ENCODE measurements around the gene MYLK4.

Gene MYLK4

DNA sequence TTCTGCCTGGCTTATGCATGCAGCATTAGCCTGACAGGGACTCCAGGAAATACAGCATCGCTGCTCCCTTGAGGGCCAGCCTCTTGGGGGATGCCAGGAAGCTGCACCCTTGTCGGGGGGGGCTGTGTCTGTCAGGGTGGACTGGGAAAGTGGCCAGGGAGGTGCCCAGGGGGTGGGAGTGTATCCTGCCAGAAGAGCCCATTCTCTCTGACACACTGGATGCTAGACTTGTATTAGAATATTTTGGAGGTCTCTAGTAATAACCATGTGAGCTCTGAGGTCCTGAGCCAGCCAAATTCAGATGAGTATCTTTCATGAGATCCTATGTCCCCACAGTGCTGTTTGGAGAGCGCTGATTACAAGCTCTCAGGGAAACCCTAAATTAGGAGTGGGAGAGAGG, 89.1 kb downstream of the MYLK4 start:
- TF ChIP-seq, protein P1, sequence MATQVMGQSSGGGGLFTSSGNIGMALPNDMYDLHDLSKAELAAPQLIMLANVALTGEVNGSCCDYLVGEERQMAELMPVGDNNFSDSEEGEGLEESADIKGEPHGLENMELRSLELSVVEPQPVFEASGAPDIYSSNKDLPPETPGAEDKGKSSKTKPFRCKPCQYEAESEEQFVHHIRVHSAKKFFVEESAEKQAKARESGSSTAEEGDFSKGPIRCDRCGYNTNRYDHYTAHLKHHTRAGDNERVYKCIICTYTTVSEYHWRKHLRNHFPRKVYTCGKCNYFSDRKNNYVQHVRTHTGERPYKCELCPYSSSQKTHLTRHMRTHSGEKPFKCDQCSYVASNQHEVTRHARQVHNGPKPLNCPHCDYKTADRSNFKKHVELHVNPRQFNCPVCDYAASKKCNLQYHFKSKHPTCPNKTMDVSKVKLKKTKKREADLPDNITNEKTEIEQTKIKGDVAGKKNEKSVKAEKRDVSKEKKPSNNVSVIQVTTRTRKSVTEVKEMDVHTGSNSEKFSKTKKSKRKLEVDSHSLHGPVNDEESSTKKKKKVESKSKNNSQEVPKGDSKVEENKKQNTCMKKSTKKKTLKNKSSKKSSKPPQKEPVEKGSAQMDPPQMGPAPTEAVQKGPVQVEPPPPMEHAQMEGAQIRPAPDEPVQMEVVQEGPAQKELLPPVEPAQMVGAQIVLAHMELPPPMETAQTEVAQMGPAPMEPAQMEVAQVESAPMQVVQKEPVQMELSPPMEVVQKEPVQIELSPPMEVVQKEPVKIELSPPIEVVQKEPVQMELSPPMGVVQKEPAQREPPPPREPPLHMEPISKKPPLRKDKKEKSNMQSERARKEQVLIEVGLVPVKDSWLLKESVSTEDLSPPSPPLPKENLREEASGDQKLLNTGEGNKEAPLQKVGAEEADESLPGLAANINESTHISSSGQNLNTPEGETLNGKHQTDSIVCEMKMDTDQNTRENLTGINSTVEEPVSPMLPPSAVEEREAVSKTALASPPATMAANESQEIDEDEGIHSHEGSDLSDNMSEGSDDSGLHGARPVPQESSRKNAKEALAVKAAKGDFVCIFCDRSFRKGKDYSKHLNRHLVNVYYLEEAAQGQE (IDR thresholded peaks at IDR 0.05; ENCODE audit: insufficient read depth in 1 of 2, low read depth in 2 of 2, low read length in 2 of 2), result no peak
- no peak for TF ChIP-seq POLR2AphosphoS5 (IDR thresholded peaks at IDR 0.05; ENCODE audit: low read depth, low read length)

DNA sequence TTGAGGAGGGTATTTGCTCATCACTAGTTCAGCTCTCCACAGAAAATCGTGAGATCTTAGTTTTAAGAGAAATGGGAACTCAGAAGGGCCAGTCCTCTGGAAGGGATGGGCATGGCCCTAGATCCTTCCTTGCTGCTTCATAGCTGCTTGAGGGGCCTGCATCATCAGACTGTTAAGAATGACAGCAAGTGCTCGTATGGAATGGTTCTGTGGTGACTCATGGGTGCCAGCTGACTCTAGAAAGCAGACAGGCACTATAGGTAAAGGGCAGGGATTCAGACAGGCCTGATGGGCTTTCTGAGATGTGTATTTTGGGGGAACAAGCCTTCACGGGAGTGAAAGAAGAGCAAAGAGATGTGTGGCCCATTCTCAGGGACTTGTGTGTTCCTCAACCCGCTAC, 90.8 kb downstream of the MYLK4 start:
- TF ChIP-seq SIN3A (IDR thresholded peaks at IDR 0.05; ENCODE audit: borderline replicate concordance, insufficient read depth, low read length) (no peak), POLR2AphosphoS5 (IDR thresholded peaks at IDR 0.05; ENCODE audit: low read depth, low read length) (no peak), TAF1 (IDR thresholded peaks at IDR 0.05; ENCODE audit: borderline replicate concordance, insufficient read depth, low read length) (no peak), FOXP2 (optimal IDR thresholded peaks at IDR 0.05; ENCODE audit: borderline replicate concordance, extremely low read depth, extremely low read length, insufficient read depth) (no peak)
- TF ChIP-seq, protein P1 (IDR thresholded peaks at IDR 0.05; ENCODE audit: insufficient read depth in 1 of 2, low read depth in 2 of 2, low read length in 2 of 2), result no peak

DNA sequence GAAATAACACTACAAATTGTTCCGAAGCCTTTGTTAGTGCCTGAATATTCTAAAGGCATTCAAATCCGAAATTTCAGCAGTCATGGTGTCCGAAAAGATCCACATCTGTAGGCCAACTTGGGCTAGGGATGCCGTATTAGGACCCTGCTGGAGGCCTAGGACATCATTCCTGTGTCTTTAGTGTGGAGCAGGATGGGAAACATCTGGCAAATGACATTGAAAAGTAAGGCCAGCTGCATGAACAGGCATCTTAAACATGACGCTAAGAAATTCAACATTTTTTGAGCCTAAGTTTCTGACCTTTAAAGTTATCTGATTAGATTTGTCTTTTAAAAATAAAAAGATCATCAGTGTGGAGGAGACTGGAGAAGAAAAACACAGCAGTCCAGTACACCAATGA, 91.3 kb downstream of the MYLK4 start:
- TF ChIP-seq POLR2AphosphoS5 (IDR thresholded peaks at IDR 0.05; ENCODE audit: low read depth, low read length) (no peak), TAF1 (IDR thresholded peaks at IDR 0.05; ENCODE audit: borderline replicate concordance, insufficient read depth, low read length) (no peak)

DNA sequence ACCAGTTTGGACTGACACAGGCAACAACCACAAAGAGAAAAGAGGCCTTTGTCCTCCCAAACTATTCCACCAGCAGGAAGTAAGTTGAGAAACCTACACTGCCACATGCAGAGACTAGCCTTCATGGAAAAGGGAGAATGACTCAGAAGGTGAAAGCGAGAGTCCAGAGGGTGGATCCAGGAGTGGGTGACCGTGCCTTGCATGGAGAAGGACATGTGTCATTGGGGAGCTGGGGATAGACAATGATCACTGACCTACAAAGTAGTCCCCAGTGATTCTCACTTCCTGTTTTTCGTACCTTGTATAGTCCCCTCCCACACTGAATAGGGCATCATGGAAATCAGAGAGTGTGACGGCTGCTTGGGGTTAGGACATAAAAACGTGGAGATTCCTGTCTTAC, 91.9 kb downstream of the MYLK4 start:
- TF ChIP-seq, protein P1 (IDR thresholded peaks at IDR 0.05; ENCODE audit: insufficient read depth in 1 of 2, low read depth in 2 of 2, low read length in 2 of 2), result no peak
- no peak for TF ChIP-seq POLR2AphosphoS5 (IDR thresholded peaks at IDR 0.05; ENCODE audit: low read depth, low read length)
- no peak for TF ChIP-seq FOXP2 (optimal IDR thresholded peaks at IDR 0.05; ENCODE audit: borderline replicate concordance, extremely low read depth, extremely low read length, insufficient read depth)
- TF ChIP-seq TAF1 (IDR thresholded peaks at IDR 0.05; ENCODE audit: borderline replicate concordance, insufficient read depth, low read length), result no peak

DNA sequence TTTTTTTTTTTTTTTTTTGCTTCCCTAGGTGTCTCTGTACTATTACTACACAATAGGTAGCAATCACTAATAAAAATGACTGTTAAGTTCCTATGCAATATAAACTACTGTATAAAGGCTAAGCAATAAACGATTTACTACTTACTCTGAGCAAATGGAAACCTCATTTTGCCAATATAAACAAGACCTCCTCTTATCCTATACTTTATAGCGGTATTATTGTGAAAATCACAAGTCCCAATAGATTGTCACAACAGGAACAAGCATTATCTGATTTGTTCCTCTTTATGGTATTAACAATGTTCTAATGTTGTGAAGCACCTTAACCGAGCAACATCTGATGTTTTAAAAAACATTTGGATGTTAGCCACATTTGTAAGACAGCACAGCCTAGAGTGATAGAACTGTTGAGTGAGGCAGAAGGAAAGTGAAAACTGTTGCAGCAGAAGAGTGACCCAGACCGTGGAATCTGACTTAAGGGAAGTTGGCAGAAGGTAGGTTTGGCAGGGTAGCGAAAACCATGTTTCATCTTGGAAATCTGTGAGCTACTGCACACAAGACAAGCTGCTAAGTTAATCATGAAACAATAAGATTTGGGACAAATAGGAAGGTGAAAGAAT, 94.2 kb downstream of the MYLK4 start:
- TF ChIP-seq, protein P1 (IDR thresholded peaks at IDR 0.05; ENCODE audit: insufficient read depth in 1 of 2, low read depth in 2 of 2, low read length in 2 of 2), result no peak
- TF ChIP-seq TAF1 (IDR thresholded peaks at IDR 0.05; ENCODE audit: borderline replicate concordance, insufficient read depth, low read length) (no peak), FOXP2 (optimal IDR thresholded peaks at IDR 0.05; ENCODE audit: borderline replicate concordance, extremely low read depth, extremely low read length, insufficient read depth) (no peak), POLR2AphosphoS5 (IDR thresholded peaks at IDR 0.05; ENCODE audit: low read depth, low read length) (no peak), SIN3A (IDR thresholded peaks at IDR 0.05; ENCODE audit: borderline replicate concordance, insufficient read depth, low read length) (no peak)

Measured in PFSK-1 (cell line).